ENCODE data around the gene LOXHD1.

- TF ChIP-seq EZH2 (IDR thresholded peaks at IDR 0.05; ENCODE audit: low read depth) (no peak), CTCF (conservative IDR thresholded peaks at IDR 0.05) (no peak)
Observed at GRCh38 chr18:46583711-46584110, 73.3 kb downstream of the LOXHD1 start.
